ENCODE data around the gene TECTA.

- TF ChIP-seq CTCF (IDR thresholded peaks at IDR 0.05; ENCODE audit: insufficient read depth, low read depth, low read length) (no peak), EZH2 (IDR thresholded peaks at IDR 0.05; ENCODE audit: insufficient read depth, low read length) (no peak)
Measured at GRCh38 chr11:121153472-121153871, 52.4 kb downstream of the TECTA start.

All from astrocyte (in vitro differentiated cells and primary cell).